Trophoblast cell (in vitro differentiated cells and primary cell): Measurements from ENCODE around the gene SELE.
"Not testable (repeated sequence)": the region's sequence is repeated elsewhere in the genome, so short reads cannot be mapped to it uniquely, and the experiment has no call there.

Experiments
- DNase-seq, 2 donors: peaks; one replicate each; pipeline ENCODE4 v3.0.0-alpha.2; 2016
- H2AFZ ChIP-seq: 2 replicates; pipeline ENCODE4 v1.6.1; 2013; ENCODE audit warnings: low read length, moderate library complexity, mild to moderate bottlenecking; ENCODE audit not compliant: insufficient read depth, poor library complexity
- H2AK5ac ChIP-seq: 2 replicates; pipeline ENCODE4 v1.6.1; 2013; ENCODE audit warnings: mild to moderate bottlenecking, low read length
- H2BK120ac ChIP-seq: 2 replicates; pipeline ENCODE4 v1.6.1; 2013; ENCODE audit warnings: low read length, mild to moderate bottlenecking, moderate library complexity; ENCODE audit not compliant: insufficient read depth, poor library complexity
- H2BK12ac ChIP-seq: 2 replicates; pipeline ENCODE4 v1.6.1; 2013; ENCODE audit warnings: mild to moderate bottlenecking, low read length, moderate library complexity
- H2BK5ac ChIP-seq: 2 replicates; pipeline ENCODE4 v1.6.1; 2013; ENCODE audit warnings: low read length, low read depth, moderate library complexity, mild to moderate bottlenecking; ENCODE audit not compliant: poor library complexity
- H3K14ac ChIP-seq: 2 replicates; pipeline ENCODE4 v1.6.1; 2013; ENCODE audit warnings: mild to moderate bottlenecking, low read length
- H3K18ac ChIP-seq: 2 replicates; pipeline ENCODE4 v1.6.1; 2013; ENCODE audit warnings: mild to moderate bottlenecking, low read length
- H3K23ac ChIP-seq: 2 replicates; pipeline ENCODE4 v1.6.1; 2013; ENCODE audit warnings: low read length
- H3K27ac ChIP-seq: 2 replicates; pipeline ENCODE4 v1.5.1; 2013; ENCODE audit warnings: low read depth, mild to moderate bottlenecking, inconsistent platforms, low read length, moderate library complexity
- H3K27me3 ChIP-seq: 2 replicates; pipeline ENCODE4 v1.6.1; 2013; ENCODE audit warnings: inconsistent platforms, mild to moderate bottlenecking, low read length, moderate library complexity; ENCODE audit not compliant: insufficient read depth
- H3K36me3 ChIP-seq, 2 experiments: 1 replicate in 1 of 2; 2 replicates in 1 of 2; pipeline ENCODE4 v1.6.1; 2013; ENCODE audit warnings: low read length in 2 of 2, mild to moderate bottlenecking in 2 of 2, moderate library complexity in 1 of 2; ENCODE audit not compliant: insufficient read depth in 2 of 2, control insufficient read depth in 1 of 2
- H3K4ac ChIP-seq: 2 replicates; pipeline ENCODE4 v1.6.1; 2013; ENCODE audit warnings: low read depth, mild to moderate bottlenecking, low read length, moderate library complexity
- H3K4me1 ChIP-seq, 2 experiments: 1 replicate in 1 of 2; 2 replicates in 1 of 2; pipeline ENCODE4 v1.6.1; 2013; ENCODE audit warnings: low read length in 2 of 2, mild to moderate bottlenecking in 2 of 2, moderate library complexity in 1 of 2; ENCODE audit not compliant: insufficient read depth in 2 of 2, control insufficient read depth in 1 of 2
- H3K4me2 ChIP-seq: 2 replicates; pipeline ENCODE4 v1.6.1; 2013; ENCODE audit warnings: inconsistent platforms, mild to moderate bottlenecking, low read length, moderate library complexity
- H3K4me3 ChIP-seq: 2 replicates; pipeline ENCODE4 v1.5.1; 2013; ENCODE audit warnings: mild to moderate bottlenecking, low read depth, low read length, inconsistent platforms
- H3K79me1 ChIP-seq: one replicate; pipeline ENCODE4 v1.6.1; 2013; ENCODE audit warnings: low read length
- H3K79me2 ChIP-seq: 2 replicates; pipeline ENCODE4 v1.6.1; 2013; ENCODE audit warnings: low read length, mild to moderate bottlenecking; ENCODE audit not compliant: control insufficient read depth, insufficient read depth, poor library complexity
- H3K9ac ChIP-seq: 2 replicates; pipeline ENCODE4 v1.6.1; 2013; ENCODE audit warnings: mild to moderate bottlenecking, low read length
- H3K9me3 ChIP-seq: 2 replicates; pipeline ENCODE4 v1.6.1; 2013; ENCODE audit warnings: low read depth, mild to moderate bottlenecking, control low read depth, inconsistent platforms, low read length; ENCODE audit not compliant: insufficient read depth
- H4K12ac ChIP-seq: 2 replicates; pipeline ENCODE4 v1.6.1; 2013; ENCODE audit warnings: low read depth, mild to moderate bottlenecking, low read length, moderate library complexity
- H4K8ac ChIP-seq: 2 replicates; pipeline ENCODE4 v1.6.1; 2013; ENCODE audit warnings: low read depth, mild to moderate bottlenecking, low read length, moderate library complexity
- H4K91ac ChIP-seq: one replicate; pipeline ENCODE4 v1.6.1; 2013; ENCODE audit warnings: low read depth, mild to moderate bottlenecking, low read length, moderate library complexity
- WGBS: extraction: QIAGEN DNeasy Blood & Tissue Kit; methylation state at CpG from one replicate; pipeline ENCODE4 v1.1.7; 2013; ENCODE audit warnings: missing lambda C conversion rate; ENCODE audit not compliant: insufficient read length, insufficient coverage; ENCODE audit errors: extremely low coverage; 5-methylcytosine and 5-hydroxymethylcytosine counted together

The SELE gene

GRCh38 chr1:169715100-169715499 is 18.8 kb downstream of the SELE start:
- no CpG with 5 or more reads among the region's 2 CpGs for WGBS
- H3K23ac ChIP-seq, H3K9ac ChIP-seq: not testable (repeated sequence)

GRCh38 chr1:169713090-169713489 is 20.8 kb downstream of the SELE start:
- H4K91ac ChIP-seq, H3K9ac ChIP-seq, H3K27me3 ChIP-seq, H2BK5ac ChIP-seq, H3K4ac ChIP-seq, H3K27ac ChIP-seq, H2BK12ac ChIP-seq, H2BK120ac ChIP-seq, H3K79me1 ChIP-seq, DNase-seq, H3K4me2 ChIP-seq, H4K8ac ChIP-seq, H3K36me3 ChIP-seq, H3K18ac ChIP-seq, H3K23ac ChIP-seq, H3K14ac ChIP-seq, H3K9me3 ChIP-seq, H2AK5ac ChIP-seq, H3K4me3 ChIP-seq, H4K12ac ChIP-seq, H3K4me1 ChIP-seq, H3K79me2 ChIP-seq, H2AFZ ChIP-seq: not testable (repeated sequence)
- no CpG with 5 or more reads among the region's 5 CpGs for WGBS

More at GRCh38 chr1:169715100-169715499, 18.8 kb downstream of the SELE start:
- H4K12ac ChIP-seq, H3K9me3 ChIP-seq, H4K91ac ChIP-seq, H3K36me3 ChIP-seq, H3K4me1 ChIP-seq, H4K8ac ChIP-seq, H2AFZ ChIP-seq, H3K14ac ChIP-seq, H3K79me1 ChIP-seq, H2AK5ac ChIP-seq, H2BK5ac ChIP-seq, H2BK12ac ChIP-seq, H3K4me3 ChIP-seq, H3K27me3 ChIP-seq, H3K79me2 ChIP-seq, DNase-seq, H2BK120ac ChIP-seq, H3K18ac ChIP-seq, H3K4ac ChIP-seq, H3K27ac ChIP-seq, H3K4me2 ChIP-seq: not testable (repeated sequence)

GRCh38 chr1:169712309-169712631 is 21.6 kb downstream of the SELE start:
- Histone ChIP-seq H4K91ac (no peak overlapping the region), H3K4ac (no peak overlapping the region), H2BK120ac (no peak overlapping the region), H2BK5ac (no peak overlapping the region), H3K36me3 (no peaks in the 10 kb centered on the region), H4K12ac (no peak overlapping the region), H4K8ac (no peak overlapping the region), H3K4me2 (no peak overlapping the region), H3K18ac (no peak overlapping the region), H3K4me3 (no peak overlapping the region), H2AFZ (no peak overlapping the region), H2AK5ac (no peak overlapping the region), H3K27ac (no peak overlapping the region), H3K9ac (no peak overlapping the region), H3K14ac (no peak overlapping the region), H3K9me3 (peaks cover 1% of the 10 kb centered on the region), H3K27me3 (no peaks in the 10 kb centered on the region), H3K79me2 (no peaks in the 10 kb centered on the region), H3K4me1 (no peaks in the 10 kb centered on the region), H2BK12ac (no peak overlapping the region), H3K23ac (no peak overlapping the region), H3K79me1 (no peaks in the 10 kb centered on the region)
- no CpG with 5 or more reads among the region's 2 CpGs for WGBS
- no peak for DNase-seq

- H3K4me1 ChIP-seq, result no peaks in the 10 kb centered on the region
- H3K36me3 ChIP-seq, result no peaks in the 10 kb centered on the region
- peak; percentile 67 to 83 for DNase-seq
- H3K79me2 ChIP-seq, result no peaks in the 10 kb centered on the region
- H3K27ac ChIP-seq, result no peak within 1 kb of the TSS
- H2BK5ac ChIP-seq, result no peak within 1 kb of the TSS
- H3K9ac ChIP-seq, result no peak within 1 kb of the TSS
- no peak within 1 kb of the TSS for H2AK5ac ChIP-seq
- no peak within 1 kb of the TSS for H2BK120ac ChIP-seq
- no peaks in the 10 kb centered on the region for H3K79me1 ChIP-seq
- peaks cover 1% of the 10 kb centered on the region for H3K9me3 ChIP-seq
- H2AFZ ChIP-seq, result peak within 1 kb of the TSS; percentile 32
- no peak within 1 kb of the TSS for H4K91ac ChIP-seq
- no peak within 1 kb of the TSS for H3K4ac ChIP-seq
- no peak within 1 kb of the TSS for H4K12ac ChIP-seq
- H3K23ac ChIP-seq, result no peak within 1 kb of the TSS
- no peak within 1 kb of the TSS for H2BK12ac ChIP-seq
- H3K14ac ChIP-seq, result no peak within 1 kb of the TSS
- no peak within 1 kb of the TSS for H3K18ac ChIP-seq
- no CpG with 5 or more reads among the region's 6 CpGs for WGBS
- no peaks in the 10 kb centered on the region for H3K27me3 ChIP-seq
- peak within 1 kb of the TSS; percentile 64 for H4K8ac ChIP-seq
- peak within 1 kb of the TSS; percentile 24 for H3K4me2 ChIP-seq
- no peak within 1 kb of the TSS for H3K4me3 ChIP-seq
These were observed 22.2 kb downstream of the SELE start, which contains the start of gene SELL for GRCh38 chr1:169711469-169712308. Gene SELL (minus strand): TSS chr1:169711620. CDS start chr1:169711498, 122 bp downstream.
